Measurements from ENCODE around the gene TM9SF1. TPM values are rescaled to one million over a fixed set of nuclear protein-coding genes. Genes with fewer than 3 reads are reported as not detected.

TM9SF1 gene
- total RNA-seq, 1 experiment from 2014 or later = 55.5 TPM

DNA sequence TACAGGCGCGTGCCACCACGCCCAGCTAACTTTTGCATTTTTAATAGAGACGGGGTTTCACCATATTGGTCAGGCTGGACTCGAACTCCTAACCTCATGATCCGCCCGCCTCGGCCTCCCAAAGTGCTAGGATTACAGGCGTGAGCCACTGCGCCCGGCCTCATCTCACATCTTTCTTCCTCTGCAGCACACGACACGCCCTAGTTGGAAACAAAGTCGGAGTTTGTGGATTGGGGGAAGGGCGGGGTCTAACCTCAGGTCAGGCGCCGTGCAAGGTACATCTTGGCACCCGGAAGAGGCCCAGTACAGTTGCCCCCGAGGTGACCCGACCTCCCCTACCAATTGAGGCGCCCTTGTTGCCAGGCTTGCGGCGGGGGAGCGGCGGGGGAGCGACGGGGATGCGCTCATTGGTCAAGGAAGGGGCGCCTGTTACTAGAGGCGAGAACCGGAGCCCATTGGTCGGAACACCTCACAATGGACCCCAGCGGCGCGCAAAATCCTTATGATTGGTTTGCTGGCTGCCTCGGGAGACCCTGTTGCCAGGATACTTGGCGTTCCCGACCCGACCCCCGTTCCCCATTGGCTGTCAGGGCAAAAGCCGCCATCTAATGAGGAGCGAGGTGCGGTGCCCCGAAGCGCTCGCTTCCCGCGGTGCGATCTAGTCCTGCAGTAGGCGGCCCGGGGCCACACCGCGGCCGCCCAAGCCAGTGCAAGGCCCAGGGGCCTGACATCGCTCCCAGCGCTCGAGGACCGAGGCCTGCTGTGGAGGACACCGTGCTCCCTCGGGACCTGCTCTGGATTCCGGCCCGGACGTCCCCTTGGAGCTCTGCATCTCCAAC lies 23.6 kb downstream of the TM9SF1 start, which contains the start of gene REC8:
TSS of gene REC8 (plus strand) at position 659 of the 839 bp plus-strand sequence. CDS start 473 bp downstream, outside the sequence.
- ChIA-PET CTCF (no interaction called here), POLR2A (ENCODE audit: low non-redundant PET) (no interaction called here)
- Histone ChIP-seq H3K27me3 (replicated peaks; ENCODE audit: insufficient read depth, low read depth, low read length, poor library complexity) (no peaks in the 10 kb centered on the region), H3K4me3 (ENCODE audit: low read depth, low read length, poor library complexity, severe bottlenecking) (no peak within 1 kb of the TSS), H3K9me3 (ENCODE audit: low read depth, low read length, poor library complexity, severe bottlenecking) (no peaks in the 10 kb centered on the region), H3K36me3 (ENCODE audit: insufficient read depth, low read length, poor library complexity, severe bottlenecking) (no peaks in the 10 kb centered on the region), H3K27ac (ENCODE audit: low read depth, low read length, poor library complexity, severe bottlenecking) (no peak within 1 kb of the TSS), H3K4me1 (ENCODE audit: insufficient read depth, low read length, poor library complexity, severe bottlenecking) (no peaks in the 10 kb centered on the region)
- intact Hi-C loops (cut with micrococcal nuclease; ENCODE audit: unreplicated experiment) = no loop called here
- no peak for DNase-seq (ENCODE audit: low spot score)
- BruUV-seq (replicated peaks) = no TSS peak
- TF ChIP-seq, protein P1, sequence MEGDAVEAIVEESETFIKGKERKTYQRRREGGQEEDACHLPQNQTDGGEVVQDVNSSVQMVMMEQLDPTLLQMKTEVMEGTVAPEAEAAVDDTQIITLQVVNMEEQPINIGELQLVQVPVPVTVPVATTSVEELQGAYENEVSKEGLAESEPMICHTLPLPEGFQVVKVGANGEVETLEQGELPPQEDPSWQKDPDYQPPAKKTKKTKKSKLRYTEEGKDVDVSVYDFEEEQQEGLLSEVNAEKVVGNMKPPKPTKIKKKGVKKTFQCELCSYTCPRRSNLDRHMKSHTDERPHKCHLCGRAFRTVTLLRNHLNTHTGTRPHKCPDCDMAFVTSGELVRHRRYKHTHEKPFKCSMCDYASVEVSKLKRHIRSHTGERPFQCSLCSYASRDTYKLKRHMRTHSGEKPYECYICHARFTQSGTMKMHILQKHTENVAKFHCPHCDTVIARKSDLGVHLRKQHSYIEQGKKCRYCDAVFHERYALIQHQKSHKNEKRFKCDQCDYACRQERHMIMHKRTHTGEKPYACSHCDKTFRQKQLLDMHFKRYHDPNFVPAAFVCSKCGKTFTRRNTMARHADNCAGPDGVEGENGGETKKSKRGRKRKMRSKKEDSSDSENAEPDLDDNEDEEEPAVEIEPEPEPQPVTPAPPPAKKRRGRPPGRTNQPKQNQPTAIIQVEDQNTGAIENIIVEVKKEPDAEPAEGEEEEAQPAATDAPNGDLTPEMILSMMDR (conservative IDR thresholded peaks at IDR 0.05; ENCODE audit: low read depth, low read length) = no peak
- no peak for TF ChIP-seq EZH2 (IDR thresholded peaks at IDR 0.05; ENCODE audit: borderline replicate concordance, low read depth, low read length, poor library complexity, severe bottlenecking)

DNA sequence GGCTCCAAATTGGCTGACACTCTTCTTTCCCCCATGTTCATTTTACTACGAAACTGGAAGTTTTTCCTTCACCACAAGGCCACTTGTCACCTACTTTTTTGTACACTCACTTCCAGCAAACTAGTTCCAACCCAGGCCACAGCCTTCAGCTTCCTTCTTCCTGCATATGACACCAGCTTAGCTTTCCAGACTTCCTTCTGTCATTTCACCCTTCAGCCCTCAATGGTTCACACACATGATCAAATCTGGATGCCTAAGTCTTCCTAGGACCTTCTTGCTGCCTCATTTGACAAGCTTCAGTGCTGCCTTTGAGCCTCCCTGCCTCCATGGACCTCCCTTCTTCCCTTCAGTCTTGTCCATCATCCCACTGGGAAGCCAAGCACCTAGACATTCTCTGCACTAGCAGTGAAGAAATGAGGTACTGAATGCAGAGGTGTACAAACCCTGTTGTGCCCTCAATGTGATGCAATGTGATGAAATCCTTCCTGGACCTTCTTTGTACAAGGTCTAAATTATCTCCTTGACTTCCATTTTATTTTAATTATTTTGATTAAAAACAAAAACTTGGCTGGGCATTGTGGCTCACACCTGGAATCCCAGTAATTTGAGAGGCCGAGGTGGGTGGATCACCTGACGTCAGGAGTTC lies 27.6 kb downstream of the TM9SF1 start:
- TF ChIP-seq, protein P1 (conservative IDR thresholded peaks at IDR 0.05; ENCODE audit: low read depth, low read length) = no peak
- no peak for TF ChIP-seq EZH2 (IDR thresholded peaks at IDR 0.05; ENCODE audit: borderline replicate concordance, low read depth, low read length, poor library complexity, severe bottlenecking)
- Histone ChIP-seq H3K4me1 (ENCODE audit: insufficient read depth, low read length, poor library complexity, severe bottlenecking) (no peaks in the 10 kb centered on the region), H3K36me3 (ENCODE audit: insufficient read depth, low read length, poor library complexity, severe bottlenecking) (peaks cover 11% of the 10 kb centered on the region), H3K27me3 (replicated peaks; ENCODE audit: insufficient read depth, low read depth, low read length, poor library complexity) (no peaks in the 10 kb centered on the region), H3K9me3 (ENCODE audit: low read depth, low read length, poor library complexity, severe bottlenecking) (no peaks in the 10 kb centered on the region), H3K4me3 (ENCODE audit: low read depth, low read length, poor library complexity, severe bottlenecking) (no peak overlapping the region), H3K27ac (ENCODE audit: low read depth, low read length, poor library complexity, severe bottlenecking) (peak overlapping the region; percentile 37)
- CTCF ChIA-PET = no interaction called here
- intact Hi-C loops (cut with micrococcal nuclease; ENCODE audit: unreplicated experiment) = no loop called here
- BruUV-seq (replicated peaks) = no TSS peak
- no peak for DNase-seq (ENCODE audit: low spot score)
- POLR2A ChIA-PET (ENCODE audit: low non-redundant PET) = no interaction called here

DNA sequence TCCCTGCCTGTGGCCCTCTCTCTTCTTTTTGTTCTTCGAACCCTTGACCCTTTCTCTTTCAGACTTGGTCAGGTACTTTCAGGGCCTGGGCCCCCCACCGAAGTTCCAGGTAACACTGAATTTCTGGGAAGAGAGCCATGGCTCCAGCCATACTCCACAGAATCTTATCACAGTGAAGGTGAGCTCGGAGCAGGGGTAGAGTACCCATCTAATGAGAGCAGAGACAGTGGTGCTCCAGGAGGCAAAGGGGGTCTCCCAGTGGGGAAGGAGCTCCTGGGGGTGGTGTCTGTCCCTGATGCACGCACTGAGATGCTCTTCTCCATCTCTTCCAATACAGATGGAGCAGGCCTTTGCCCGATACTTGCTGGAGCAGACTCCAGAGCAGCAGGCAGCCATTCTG lies 29.5 kb downstream of the TM9SF1 start:
- Histone ChIP-seq H3K27me3 (replicated peaks; ENCODE audit: insufficient read depth, low read depth, low read length, poor library complexity) (no peaks in the 10 kb centered on the region), H3K27ac (ENCODE audit: low read depth, low read length, poor library complexity, severe bottlenecking) (no peak overlapping the region), H3K9me3 (ENCODE audit: low read depth, low read length, poor library complexity, severe bottlenecking) (no peaks in the 10 kb centered on the region), H3K4me1 (ENCODE audit: insufficient read depth, low read length, poor library complexity, severe bottlenecking) (peaks cover 8% of the 10 kb centered on the region), H3K36me3 (ENCODE audit: insufficient read depth, low read length, poor library complexity, severe bottlenecking) (peaks cover 12% of the 10 kb centered on the region), H3K4me3 (ENCODE audit: low read depth, low read length, poor library complexity, severe bottlenecking) (no peak overlapping the region)
- no peak for DNase-seq (ENCODE audit: low spot score)
- BruUV-seq (replicated peaks) = no TSS peak
- intact Hi-C loops (cut with micrococcal nuclease; ENCODE audit: unreplicated experiment) = no loop called here
- TF ChIP-seq, protein P1 (conservative IDR thresholded peaks at IDR 0.05; ENCODE audit: low read depth, low read length) = no peak
- TF ChIP-seq EZH2 (IDR thresholded peaks at IDR 0.05; ENCODE audit: borderline replicate concordance, low read depth, low read length, poor library complexity, severe bottlenecking) = no peak
- CTCF ChIA-PET = no interaction called here
- POLR2A ChIA-PET (ENCODE audit: low non-redundant PET) = no interaction called here
